CD4-positive, alpha-beta memory T cell (primary cell): ENCODE measurements around the gene CD7. TPM values are rescaled to one million over a fixed set of nuclear protein-coding genes. Genes with fewer than 3 reads are reported as not detected.

Source experiments
- CTCF ChIA-PET: fragments of 350-600 bp; sonication (Branson Sonifier 250); formaldehyde crosslinking; loops from one replicate; lab custom pipeline; 2021; ENCODE audit warnings: inconsistent platforms; ENCODE audit not compliant: partially characterized antibody; lab: Charles Lee
- POLR2A ChIA-PET: fragments of 350-600 bp; sonication (Branson Sonifier 250); formaldehyde crosslinking; loops from one replicate; lab custom pipeline; 2021; ENCODE audit not compliant: partially characterized antibody; lab: Charles Lee
- DNase-seq, 5 donors: peaks; one replicate each; pipeline versions ENCODE4 v3.0.0 to v3.0.0-alpha.2; 2020 to 2022; ENCODE audit warnings: mixed read lengths in 1 of 5
- H3K27ac ChIP-seq: one replicate; pipeline ENCODE4 v1.7.0; 2013; ENCODE audit warnings: low read depth, low read length
- H3K27me3 ChIP-seq: 2 replicates; pipeline ENCODE4 v1.7.0; 2013; ENCODE audit warnings: mild to moderate bottlenecking, low read length, moderate library complexity; ENCODE audit not compliant: insufficient read depth
- H3K36me3 ChIP-seq: 2 replicates; pipeline ENCODE4 v1.7.0; 2013; ENCODE audit warnings: mild to moderate bottlenecking, low read length, moderate library complexity; ENCODE audit not compliant: insufficient read depth
- H3K4me1 ChIP-seq: 2 replicates; pipeline ENCODE4 v1.7.0; 2013; ENCODE audit warnings: mild to moderate bottlenecking, low read length, moderate library complexity; ENCODE audit not compliant: insufficient read depth
- H3K4me3 ChIP-seq, 2 donors: one replicate each; pipeline ENCODE4 v1.7.0; 2013; ENCODE audit warnings: low read length in 2 of 2, mild to moderate bottlenecking in 1 of 2
- H3K9me3 ChIP-seq, 2 donors: one replicate each; pipeline ENCODE4 v1.7.0; 2013; ENCODE audit warnings: low read length in 2 of 2, control low read depth in 1 of 2; ENCODE audit not compliant: control insufficient read depth in 1 of 2
- H3K27ac Mint-ChIP-seq, 7 donors: one replicate each; pipeline ENCODE4 v1.8.0; 2020 to 2021; ENCODE audit warnings: mixed read lengths in 7 of 7, mild to moderate bottlenecking in 6 of 7, inconsistent platforms in 3 of 7, moderate library complexity in 3 of 7
- H3K27me3 Mint-ChIP-seq, 2 donors: one replicate each; pipeline ENCODE4 v1.8.0; 2020 to 2021; ENCODE audit warnings: mixed read lengths in 2 of 2
- H3K36me3 Mint-ChIP-seq, 2 donors: one replicate each; pipeline ENCODE4 v1.8.0; 2020 to 2021; ENCODE audit warnings: mixed read lengths in 2 of 2, inconsistent platforms in 1 of 2, mild to moderate bottlenecking in 1 of 2
- H3K4me1 Mint-ChIP-seq, 4 donors: one replicate each; pipeline ENCODE4 v1.8.0; 2020 to 2021; ENCODE audit warnings: mixed read lengths in 4 of 4, mild to moderate bottlenecking in 1 of 4
- H3K4me3 Mint-ChIP-seq, 8 donors: one replicate each; pipeline ENCODE4 v1.8.0; 2020 to 2021; ENCODE audit warnings: mixed read lengths in 8 of 8, mild to moderate bottlenecking in 7 of 8, moderate library complexity in 6 of 8, inconsistent platforms in 3 of 8
- H3K9me3 Mint-ChIP-seq, 8 donors: one replicate each; pipeline ENCODE4 v1.8.0; 2020 to 2021; ENCODE audit warnings: mixed read lengths in 8 of 8, mild to moderate bottlenecking in 5 of 8, inconsistent platforms in 3 of 8, moderate library complexity in 1 of 8
- intact Hi-C: fragments of 100-400 bp; cut with micrococcal nuclease; formaldehyde crosslinking; loops from one replicate; pipeline ENCODE4 v1.15.1; 2023
- polyA plus RNA-seq, 2 donors: library from polyadenylated mRNA; unstranded; fragments of 300-500 nt; fragmentation: Illumina TruSeq; gene quantifications; one replicate each; pipeline ENCODE4 v1.2.3, GENCODE V29; 2021
- total RNA-seq, 2 experiments: library from RNA; stranded (reverse); gene quantifications; one replicate each; pipeline ENCODE4 v1.2.3, GENCODE V29; 2021

The CD7 gene
- total and polyA plus RNA-seq, 4 experiments from 2014 or later = 40.9 to 82.6 (median 47.1) TPM

- no peak overlapping the region for H3K27ac ChIP-seq
- peak in 3 of 5 donors; percentile 20 to 41 (median 26) for DNase-seq
- intact Hi-C loops = no loop called here
- peaks cover 0 to 2% of the 10 kb centered on the region in 2 donors for H3K27me3 Mint-ChIP-seq
- H3K4me3 Mint-ChIP-seq = peak overlapping the region; percentile 86 to 91 (median 88)
- no peaks in the 10 kb centered on the region for H3K27me3 ChIP-seq
- H3K4me1 ChIP-seq = peaks cover 24% of the 10 kb centered on the region
- POLR2A ChIA-PET = interaction anchor here (0.9 to 4.2 kb wide), 8 partner anchors 11 to 126 kb away, joined by 3 to 37 read pairs (median 6); partner anchors contain the start of gene CD7
- H3K4me1 Mint-ChIP-seq = peaks cover 13 to 26% (median 19%) of the 10 kb centered on the region in 4 donors
- H3K36me3 Mint-ChIP-seq = peaks cover 0 to 4% of the 10 kb centered on the region in 2 donors
- peak overlapping the region in 1 of 2 donors; percentile 54 for H3K4me3 ChIP-seq
- H3K9me3 Mint-ChIP-seq = no peaks in the 10 kb centered on the region
- H3K27ac Mint-ChIP-seq = peak overlapping the region in 6 of 7 donors; percentile 63 to 94 (median 74)
- CTCF ChIA-PET = interaction anchor here (1.1 to 1.6 kb wide), 4 partner anchors 11 to 96 kb away, joined by 3 to 8 read pairs (median 4); no protein-coding TSS in a partner anchor
- no peaks in the 10 kb centered on the region for H3K9me3 ChIP-seq
- H3K36me3 ChIP-seq = no peaks in the 10 kb centered on the region
Observed at GRCh38 chr17:82332669-82333278, 15.4 kb upstream of the CD7 start.

GRCh38 chr17:82331345-82331939, 14.0 kb upstream of the CD7 start:
- POLR2A ChIA-PET = interaction anchor here (0.5 to 2.7 kb wide), 2 partner anchors 24 to 29 kb away, joined by 3 to 16 read pairs; no protein-coding TSS in a partner anchor
- Mint-ChIP-seq H3K4me1 (peaks cover 12 to 26% (median 19%) of the 10 kb centered on the region in 4 donors), H3K27me3 (peaks cover 0 to 2% of the 10 kb centered on the region in 2 donors), H3K4me3 (peak overlapping the region in 2 of 8 donors; percentile 34 to 49), H3K27ac (peak overlapping the region in 1 of 7 donors; percentile 37), H3K36me3 (peaks cover 0 to 4% of the 10 kb centered on the region in 2 donors), H3K9me3 (no peaks in the 10 kb centered on the region)
- Histone ChIP-seq H3K27ac (no peak overlapping the region), H3K36me3 (no peaks in the 10 kb centered on the region), H3K9me3 (no peaks in the 10 kb centered on the region), H3K4me1 (peaks cover 24% of the 10 kb centered on the region), H3K27me3 (no peaks in the 10 kb centered on the region), H3K4me3 (no peak overlapping the region)
- no peak for DNase-seq
- intact Hi-C loops = no loop called here
- CTCF ChIA-PET = no interaction called here

DNA sequence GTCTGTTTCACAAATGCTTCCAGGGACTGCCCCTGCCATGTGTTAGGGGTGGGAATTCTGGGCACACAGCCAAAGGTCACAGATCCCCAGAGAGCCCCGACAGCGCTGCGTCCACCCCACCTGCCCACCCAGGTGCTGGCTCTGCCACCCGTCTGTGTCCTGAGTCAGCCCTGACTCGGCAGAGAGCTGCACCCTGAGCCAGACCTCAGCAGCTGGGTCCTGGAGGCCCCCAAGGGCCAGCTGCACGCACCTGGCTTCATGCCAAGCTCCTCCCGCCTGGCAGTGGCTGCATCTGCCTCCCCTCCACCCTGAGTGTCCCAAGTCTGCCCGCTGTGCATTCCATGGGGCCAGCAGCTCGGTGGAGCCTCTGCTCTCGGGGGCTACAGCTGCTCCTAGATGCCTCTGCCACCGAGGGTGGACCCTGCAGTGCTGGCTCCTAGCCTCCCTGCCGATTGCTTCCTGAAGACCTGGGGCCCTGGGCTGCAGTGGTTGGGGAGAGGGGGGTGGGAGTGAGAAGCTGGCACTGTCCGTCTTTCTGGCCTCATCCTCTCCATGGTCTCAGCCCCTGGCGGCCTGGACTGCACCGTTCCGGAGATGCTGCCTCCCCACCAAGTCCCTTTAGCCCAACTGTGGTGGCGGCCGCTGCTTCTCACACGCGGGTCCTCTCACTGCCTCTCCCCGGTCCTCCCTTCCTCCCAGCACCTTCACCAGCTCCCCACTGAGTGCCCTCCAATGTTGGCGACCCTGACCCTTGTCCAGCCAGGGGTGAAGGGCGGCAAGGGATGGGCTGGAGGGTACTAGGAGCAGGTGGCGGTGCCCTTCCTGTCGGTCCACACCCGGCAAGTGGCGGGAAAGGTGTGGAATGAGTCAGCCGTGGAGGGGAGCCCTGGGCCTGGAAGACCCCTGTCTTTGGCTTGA, 13.2 kb upstream of the CD7 start:
- CTCF ChIA-PET = no interaction called here

GRCh38 chr17:82329683-82330321, 12.4 kb upstream of the CD7 start:
- Histone ChIP-seq H3K27ac (no peak overlapping the region), H3K4me3 (no peak overlapping the region), H3K36me3 (no peaks in the 10 kb centered on the region), H3K4me1 (peaks cover 24% of the 10 kb centered on the region), H3K27me3 (no peaks in the 10 kb centered on the region), H3K9me3 (no peaks in the 10 kb centered on the region)
- CTCF ChIA-PET = no interaction called here
- intact Hi-C loops = no loop called here
- Mint-ChIP-seq H3K27ac (no peak overlapping the region), H3K27me3 (no peaks in the 10 kb centered on the region), H3K9me3 (no peaks in the 10 kb centered on the region), H3K36me3 (no peaks in the 10 kb centered on the region), H3K4me3 (no peak overlapping the region), H3K4me1 (peaks cover 7 to 18% (median 14%) of the 10 kb centered on the region in 4 donors)
- POLR2A ChIA-PET = no interaction called here
- no peak for DNase-seq

More for the DNA sequence above, 13.2 kb upstream of the CD7 start:
- no peak for DNase-seq
- Mint-ChIP-seq H3K4me1 (peaks cover 12 to 23% (median 17%) of the 10 kb centered on the region in 4 donors), H3K4me3 (peak overlapping the region in 1 of 8 donors; percentile 30), H3K27me3 (peaks cover 0 to 2% of the 10 kb centered on the region in 2 donors), H3K36me3 (peaks cover 0 to 4% of the 10 kb centered on the region in 2 donors), H3K27ac (no peak overlapping the region), H3K9me3 (no peaks in the 10 kb centered on the region)
- no peak overlapping the region for H3K4me3 ChIP-seq
- H3K9me3 ChIP-seq = no peaks in the 10 kb centered on the region
- peaks cover 24% of the 10 kb centered on the region for H3K4me1 ChIP-seq
- POLR2A ChIA-PET = interaction anchor here (0.8 kb wide), 1 partner anchor 79 kb away, joined by 3 read pairs; no protein-coding TSS in a partner anchor
- intact Hi-C loops = no loop called here
- no peak overlapping the region for H3K27ac ChIP-seq
- no peaks in the 10 kb centered on the region for H3K27me3 ChIP-seq
- H3K36me3 ChIP-seq = no peaks in the 10 kb centered on the region

DNA sequence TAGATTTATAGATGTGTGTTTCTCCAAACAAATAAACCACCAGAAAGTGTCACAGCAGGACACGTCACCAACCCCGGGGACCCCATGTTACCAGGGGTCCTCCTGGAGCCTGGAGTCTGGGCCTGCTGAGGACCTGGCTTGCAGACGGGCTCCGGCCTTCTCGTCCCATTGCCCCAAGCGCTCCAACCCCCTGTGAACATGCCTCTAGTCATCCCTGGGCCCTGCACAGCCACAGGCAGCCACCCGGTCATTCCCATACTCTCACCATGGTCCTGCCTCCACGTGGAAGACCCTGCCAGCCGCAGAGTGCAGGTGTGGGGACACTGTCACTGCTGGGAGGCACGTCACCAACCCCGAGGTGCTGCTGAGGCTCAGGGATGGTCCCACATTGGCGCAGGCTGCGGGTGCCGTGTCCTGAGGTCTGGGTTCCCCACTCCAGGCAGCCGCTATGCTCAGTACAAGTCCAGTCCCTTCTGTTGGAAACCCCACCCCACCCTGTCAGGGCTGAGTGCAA, 11.6 kb upstream of the CD7 start:
- H3K4me1 ChIP-seq = peaks cover 19% of the 10 kb centered on the region
- H3K27ac Mint-ChIP-seq = no peak overlapping the region
- ChIA-PET POLR2A (no interaction called here), CTCF (no interaction called here)
- intact Hi-C loops = no loop called here
- no peaks in the 10 kb centered on the region for H3K27me3 Mint-ChIP-seq
- H3K4me3 ChIP-seq = no peak overlapping the region
- H3K9me3 ChIP-seq = no peaks in the 10 kb centered on the region
- DNase-seq = no peak
- H3K36me3 ChIP-seq = no peaks in the 10 kb centered on the region
- no peak overlapping the region for H3K27ac ChIP-seq
- H3K4me1 Mint-ChIP-seq = peaks cover 8 to 20% (median 15%) of the 10 kb centered on the region in 4 donors
- H3K36me3 Mint-ChIP-seq = no peaks in the 10 kb centered on the region
- no peaks in the 10 kb centered on the region for H3K9me3 Mint-ChIP-seq
- no peak overlapping the region for H3K4me3 Mint-ChIP-seq
- no peaks in the 10 kb centered on the region for H3K27me3 ChIP-seq

DNA sequence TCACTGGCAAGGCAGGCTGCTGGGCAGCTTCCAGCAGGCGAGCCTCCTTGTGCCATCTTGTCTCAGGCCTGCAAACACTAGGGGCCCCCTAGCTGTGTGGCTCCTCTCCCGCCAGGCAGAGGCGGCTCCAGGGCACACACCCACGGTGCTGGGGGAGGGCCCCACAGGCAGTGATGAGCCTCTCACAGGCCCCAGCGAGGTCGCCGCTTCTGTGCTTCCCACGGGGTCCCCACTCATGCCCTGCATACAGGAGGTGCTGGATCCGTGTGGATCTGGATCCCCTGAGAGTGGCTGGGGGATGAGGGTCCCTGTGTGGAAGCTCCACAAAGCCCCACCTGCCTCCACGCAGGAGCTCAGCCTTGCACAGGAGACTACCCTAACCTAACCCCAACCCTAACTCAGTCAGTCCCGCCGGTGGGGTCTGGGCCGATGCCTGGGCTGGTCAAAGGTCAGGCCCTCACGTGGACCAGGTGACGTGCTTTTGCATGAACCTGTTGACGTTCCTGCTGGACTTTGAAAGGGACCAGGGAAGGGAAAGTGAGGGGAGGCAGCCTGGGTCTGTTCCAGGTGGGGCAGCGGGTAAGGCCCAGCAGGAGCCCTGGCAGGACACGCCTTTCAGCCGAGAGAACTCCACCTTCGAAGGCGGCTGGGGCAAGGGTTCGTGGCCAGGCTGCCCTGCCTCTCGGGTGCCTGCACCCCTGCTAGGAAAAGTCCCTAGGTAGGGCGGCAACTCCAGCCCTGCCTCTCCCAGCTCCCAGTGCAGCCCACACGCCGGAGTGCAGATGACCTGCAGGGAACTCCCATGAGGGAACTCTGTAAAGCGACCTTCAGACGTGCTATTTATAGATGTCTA, 11.0 kb upstream of the CD7 start:
- CTCF ChIA-PET = no interaction called here
- peaks cover 8 to 20% (median 15%) of the 10 kb centered on the region in 4 donors for H3K4me1 Mint-ChIP-seq

More for the DNA sequence above, 11.0 kb upstream of the CD7 start:
- H3K27ac Mint-ChIP-seq = no peak overlapping the region
- no peak for DNase-seq
- Histone ChIP-seq H3K27me3 (no peaks in the 10 kb centered on the region), H3K4me1 (peaks cover 18% of the 10 kb centered on the region), H3K9me3 (no peaks in the 10 kb centered on the region), H3K27ac (no peak overlapping the region), H3K36me3 (no peaks in the 10 kb centered on the region), H3K4me3 (no peak overlapping the region)
- intact Hi-C loops = no loop called here
- no peaks in the 10 kb centered on the region for H3K36me3 Mint-ChIP-seq
- no peaks in the 10 kb centered on the region for H3K9me3 Mint-ChIP-seq
- POLR2A ChIA-PET = interaction anchor here (0.9 kb wide), 1 partner anchor 13 kb away, joined by 3 read pairs; no protein-coding TSS in a partner anchor
- H3K27me3 Mint-ChIP-seq = no peaks in the 10 kb centered on the region
- H3K4me3 Mint-ChIP-seq = no peak overlapping the region
